K562 (cell line): ENCODE results near the gene INSR. TPM values are rescaled to one million over a fixed set of nuclear protein-coding genes. Genes with fewer than 3 reads are reported as not detected.

Source experiments
- CXXC5 ChIP-seq: fragments of 250-450 bp; sonication (Bioruptor Pico); IDR thresholded peaks from 2 replicates; pipeline ENCODE4 v1.8.0; 2022; ENCODE audit warnings: inconsistent platforms, mild to moderate bottlenecking, moderate library complexity
- HNRNPH1 ChIP-seq: fragments of 200-400 bp; formaldehyde crosslinking; optimal IDR thresholded peaks from 2 replicates; pipeline ENCODE3; 2017; ENCODE audit warnings: low read depth, mild to moderate bottlenecking, low read length, moderate library complexity
- KDM5B ChIP-seq: fragments of 200-600 bp; sonication (generic); IDR thresholded peaks from 2 replicates; pipeline ENCODE4 v1.6.1; 2012; ENCODE audit warnings: low read depth, mild to moderate bottlenecking, moderate library complexity, low read length, control low read depth, inconsistent platforms; ENCODE audit not compliant: insufficient replicate concordance
- MTA3 ChIP-seq: fragments of 450-650 bp; formaldehyde crosslinking; IDR thresholded peaks from 2 replicates; pipeline ENCODE4 v1.6.1; 2017; ENCODE audit warnings: mild to moderate bottlenecking, borderline replicate concordance
- NBN ChIP-seq: fragments of 450-650 bp; IDR thresholded peaks from 2 replicates; pipeline ENCODE4 v1.6.1; 2016; ENCODE audit warnings: low read depth, mild to moderate bottlenecking
- POLR2G ChIP-seq: fragments of 200-400 bp; formaldehyde crosslinking; IDR thresholded peaks from 2 replicates; pipeline ENCODE4 v1.6.1; 2017; ENCODE audit warnings: low read depth, mild to moderate bottlenecking, antibody characterized with exemption, low read length, moderate library complexity
- SUPT5H ChIP-seq: fragments of 450-650 bp; IDR thresholded peaks from 2 replicates; pipeline ENCODE4 v1.6.1; 2016
- TCFL5 ChIP-seq: fragments of 250-450 bp; sonication (Bioruptor Pico); conservative IDR thresholded peaks from 2 replicates; pipeline ENCODE4 v1.6.1; 2021; ENCODE audit warnings: mild to moderate bottlenecking, moderate library complexity, matching md5 sums
- ZBED1 ChIP-seq: IDR thresholded peaks from 2 replicates; pipeline ENCODE4 v1.6.1; 2014
- ZNF184 ChIP-seq: sonication (generic); formaldehyde crosslinking; IDR thresholded peaks from 2 replicates; pipeline ENCODE4 v1.5.0; 2020; ENCODE audit warnings: missing genetic modification reagents
- polyA plus RNA-seq, 8 experiments: library from polyadenylated mRNA; depleted of rRNA in 4 of 8; stranded (reverse) in 5 of 8; unstranded in 3 of 8; fragments of >200 nt; fragmentation: Nextera tagmentation in 2 of 8; fragmentation: Illumina TruSeq in 1 of 8; extraction: Ambion mirVana in 2 of 8; extraction: Trizol in 1 of 8; gene quantifications; 2 replicates each; pipeline versions ENCODE4 v1.2.1 to v1.2.3, GENCODE V29; 2011 to 2014; ENCODE audit warnings: inconsistent platforms in 1 of 8, missing spikeins in 1 of 8
- total RNA-seq, 7 experiments: library from RNA; depleted of rRNA in 6 of 7; stranded (reverse); fragments of >200 nt in 6 of 7; fragmentation: Illumina TruSeq in 2 of 7; extraction: Trizol in 2 of 7; gene quantifications; 2 replicates each; pipeline versions ENCODE4 v1.2.1 to v1.2.3, GENCODE V29; 2011 to 2021; ENCODE audit warnings: low replicate concordance in 1 of 7
- TF ChIP-seq, protein P1 (sequence below): conservative IDR thresholded peaks from 2 replicates; pipeline ENCODE4 v1.6.1; 2011; ENCODE audit warnings: low read depth, mild to moderate bottlenecking, low read length; ENCODE audit not compliant: control insufficient read depth
- TF ChIP-seq, protein P2 (sequence below), 3 experiments: fragments of 200-800 bp in 1 of 3; fragments of 250-450 bp in 1 of 3; fragments of 450-650 bp in 1 of 3; sonication (Bioruptor Pico) in 1 of 3; sonication (Bioruptor generic) in 1 of 3; formaldehyde crosslinking in 1 of 3; IDR thresholded peaks; 2 replicates each; pipeline versions ENCODE4 v1.6.1 to v1.8.0; 2016 to 2022; ENCODE audit warnings: mild to moderate bottlenecking in 2 of 3, missing genetic modification characterization in 2 of 3, missing compliant biosample characterization in 1 of 3, moderate library complexity in 1 of 3
- TF ChIP-seq, protein P3 (sequence below): fragments of 450-650 bp; IDR thresholded peaks from 2 replicates; pipeline ENCODE4 v1.6.1; 2016
- TF ChIP-seq, protein P4 (sequence below): fragments of 250-450 bp; sonication (Bioruptor Pico); IDR thresholded peaks from 2 replicates; pipeline ENCODE4 v1.4.0; 2020

Gene INSR
- total and polyA plus RNA-seq, 9 of the 15 experiments (the other 6 are each of a cell fraction or from before 2014, with no cell fraction given): 0.04 to 0.88 (median 0.41) TPM

DNA sequence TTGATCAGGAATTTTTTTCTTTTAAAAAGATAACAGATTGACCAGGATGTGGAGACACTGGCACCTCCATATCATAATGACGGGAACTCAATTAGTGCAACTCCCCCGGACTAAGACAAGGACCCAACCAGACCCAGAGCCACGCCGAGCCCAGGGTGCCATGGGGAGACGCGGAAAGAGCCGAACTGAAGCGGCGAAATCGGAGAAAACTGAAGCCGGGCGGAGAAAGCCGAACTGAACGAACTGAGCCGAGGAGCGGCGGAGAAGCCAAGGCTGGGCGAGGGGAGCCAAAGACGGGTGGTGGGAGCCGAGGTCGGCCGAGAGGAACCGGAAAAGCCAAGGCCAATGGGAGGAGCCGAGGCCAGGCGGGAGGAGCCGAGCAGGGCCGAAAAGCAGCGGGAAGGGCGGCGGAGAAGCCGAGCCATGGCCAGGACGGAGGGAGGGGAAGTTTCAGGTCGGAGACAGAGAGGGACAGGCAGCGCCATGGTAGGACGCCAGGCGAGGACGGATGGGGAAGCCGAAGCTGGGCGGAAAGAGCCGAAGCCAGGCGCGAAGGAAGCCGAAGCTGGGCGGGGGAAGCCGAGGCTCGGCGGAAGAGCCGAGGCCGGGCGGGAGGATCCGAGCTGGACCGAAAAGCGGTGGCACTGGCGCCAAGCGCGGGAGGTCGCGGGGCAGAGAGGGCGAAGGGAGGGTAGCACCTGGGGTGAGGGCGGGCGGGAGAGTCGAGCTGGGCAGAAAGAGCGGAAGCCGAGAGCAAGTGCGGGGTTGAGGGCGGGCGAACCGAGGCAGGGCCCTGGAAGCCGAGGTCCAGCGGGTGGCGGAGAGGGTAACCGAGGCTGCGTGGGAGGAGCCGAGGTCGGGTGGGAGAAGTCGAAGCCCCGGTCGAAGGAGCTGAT lies 195.3 kb downstream of the INSR start (continued):
- TF ChIP-seq, protein P1, sequence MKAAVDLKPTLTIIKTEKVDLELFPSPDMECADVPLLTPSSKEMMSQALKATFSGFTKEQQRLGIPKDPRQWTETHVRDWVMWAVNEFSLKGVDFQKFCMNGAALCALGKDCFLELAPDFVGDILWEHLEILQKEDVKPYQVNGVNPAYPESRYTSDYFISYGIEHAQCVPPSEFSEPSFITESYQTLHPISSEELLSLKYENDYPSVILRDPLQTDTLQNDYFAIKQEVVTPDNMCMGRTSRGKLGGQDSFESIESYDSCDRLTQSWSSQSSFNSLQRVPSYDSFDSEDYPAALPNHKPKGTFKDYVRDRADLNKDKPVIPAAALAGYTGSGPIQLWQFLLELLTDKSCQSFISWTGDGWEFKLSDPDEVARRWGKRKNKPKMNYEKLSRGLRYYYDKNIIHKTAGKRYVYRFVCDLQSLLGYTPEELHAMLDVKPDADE: 0 out of 2 replicates have a peak, but pooled peaks have one; percentile 37
- TF ChIP-seq CXXC5 (CRISPR knock-in tag) (0 out of 2 replicates have a peak, but pooled peaks have one; percentile 40), MTA3 (peak; percentile 48; the same call in 1 of the 2 replicates), KDM5B (peak; percentile 71), NBN (0 out of 2 replicates have a peak, but pooled peaks have one; percentile 24), ZBED1 (0 out of 2 replicates have a peak, but pooled peaks have one; percentile 52), TCFL5 (CRISPR knock-in tag) (no peak), ZNF184 (no peak), POLR2G (peak; percentile 92), HNRNPH1 (no peak), SUPT5H (peak; percentile 91)
- TF ChIP-seq, protein P2, sequence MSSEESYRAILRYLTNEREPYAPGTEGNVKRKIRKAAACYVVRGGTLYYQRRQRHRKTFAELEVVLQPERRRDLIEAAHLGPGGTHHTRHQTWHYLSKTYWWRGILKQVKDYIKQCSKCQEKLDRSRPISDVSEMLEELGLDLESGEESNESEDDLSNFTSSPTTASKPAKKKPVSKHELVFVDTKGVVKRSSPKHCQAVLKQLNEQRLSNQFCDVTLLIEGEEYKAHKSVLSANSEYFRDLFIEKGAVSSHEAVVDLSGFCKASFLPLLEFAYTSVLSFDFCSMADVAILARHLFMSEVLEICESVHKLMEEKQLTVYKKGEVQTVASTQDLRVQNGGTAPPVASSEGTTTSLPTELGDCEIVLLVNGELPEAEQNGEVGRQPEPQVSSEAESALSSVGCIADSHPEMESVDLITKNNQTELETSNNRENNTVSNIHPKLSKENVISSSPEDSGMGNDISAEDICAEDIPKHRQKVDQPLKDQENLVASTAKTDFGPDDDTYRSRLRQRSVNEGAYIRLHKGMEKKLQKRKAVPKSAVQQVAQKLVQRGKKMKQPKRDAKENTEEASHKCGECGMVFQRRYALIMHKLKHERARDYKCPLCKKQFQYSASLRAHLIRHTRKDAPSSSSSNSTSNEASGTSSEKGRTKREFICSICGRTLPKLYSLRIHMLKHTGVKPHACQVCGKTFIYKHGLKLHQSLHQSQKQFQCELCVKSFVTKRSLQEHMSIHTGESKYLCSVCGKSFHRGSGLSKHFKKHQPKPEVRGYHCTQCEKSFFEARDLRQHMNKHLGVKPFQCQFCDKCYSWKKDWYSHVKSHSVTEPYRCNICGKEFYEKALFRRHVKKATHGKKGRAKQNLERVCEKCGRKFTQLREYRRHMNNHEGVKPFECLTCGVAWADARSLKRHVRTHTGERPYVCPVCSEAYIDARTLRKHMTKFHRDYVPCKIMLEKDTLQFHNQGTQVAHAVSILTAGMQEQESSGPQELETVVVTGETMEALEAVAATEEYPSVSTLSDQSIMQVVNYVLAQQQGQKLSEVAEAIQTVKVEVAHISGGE (CRISPR knock-in tag; IDR thresholded peaks at IDR 0.05): peak in 1 of 3 experiments; percentile 51; a peak in 2 of 6 replicates
- TF ChIP-seq, protein P3, sequence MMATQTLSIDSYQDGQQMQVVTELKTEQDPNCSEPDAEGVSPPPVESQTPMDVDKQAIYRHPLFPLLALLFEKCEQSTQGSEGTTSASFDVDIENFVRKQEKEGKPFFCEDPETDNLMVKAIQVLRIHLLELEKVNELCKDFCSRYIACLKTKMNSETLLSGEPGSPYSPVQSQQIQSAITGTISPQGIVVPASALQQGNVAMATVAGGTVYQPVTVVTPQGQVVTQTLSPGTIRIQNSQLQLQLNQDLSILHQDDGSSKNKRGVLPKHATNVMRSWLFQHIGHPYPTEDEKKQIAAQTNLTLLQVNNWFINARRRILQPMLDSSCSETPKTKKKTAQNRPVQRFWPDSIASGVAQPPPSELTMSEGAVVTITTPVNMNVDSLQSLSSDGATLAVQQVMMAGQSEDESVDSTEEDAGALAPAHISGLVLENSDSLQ: peak; percentile 82
- TF ChIP-seq, protein P4, sequence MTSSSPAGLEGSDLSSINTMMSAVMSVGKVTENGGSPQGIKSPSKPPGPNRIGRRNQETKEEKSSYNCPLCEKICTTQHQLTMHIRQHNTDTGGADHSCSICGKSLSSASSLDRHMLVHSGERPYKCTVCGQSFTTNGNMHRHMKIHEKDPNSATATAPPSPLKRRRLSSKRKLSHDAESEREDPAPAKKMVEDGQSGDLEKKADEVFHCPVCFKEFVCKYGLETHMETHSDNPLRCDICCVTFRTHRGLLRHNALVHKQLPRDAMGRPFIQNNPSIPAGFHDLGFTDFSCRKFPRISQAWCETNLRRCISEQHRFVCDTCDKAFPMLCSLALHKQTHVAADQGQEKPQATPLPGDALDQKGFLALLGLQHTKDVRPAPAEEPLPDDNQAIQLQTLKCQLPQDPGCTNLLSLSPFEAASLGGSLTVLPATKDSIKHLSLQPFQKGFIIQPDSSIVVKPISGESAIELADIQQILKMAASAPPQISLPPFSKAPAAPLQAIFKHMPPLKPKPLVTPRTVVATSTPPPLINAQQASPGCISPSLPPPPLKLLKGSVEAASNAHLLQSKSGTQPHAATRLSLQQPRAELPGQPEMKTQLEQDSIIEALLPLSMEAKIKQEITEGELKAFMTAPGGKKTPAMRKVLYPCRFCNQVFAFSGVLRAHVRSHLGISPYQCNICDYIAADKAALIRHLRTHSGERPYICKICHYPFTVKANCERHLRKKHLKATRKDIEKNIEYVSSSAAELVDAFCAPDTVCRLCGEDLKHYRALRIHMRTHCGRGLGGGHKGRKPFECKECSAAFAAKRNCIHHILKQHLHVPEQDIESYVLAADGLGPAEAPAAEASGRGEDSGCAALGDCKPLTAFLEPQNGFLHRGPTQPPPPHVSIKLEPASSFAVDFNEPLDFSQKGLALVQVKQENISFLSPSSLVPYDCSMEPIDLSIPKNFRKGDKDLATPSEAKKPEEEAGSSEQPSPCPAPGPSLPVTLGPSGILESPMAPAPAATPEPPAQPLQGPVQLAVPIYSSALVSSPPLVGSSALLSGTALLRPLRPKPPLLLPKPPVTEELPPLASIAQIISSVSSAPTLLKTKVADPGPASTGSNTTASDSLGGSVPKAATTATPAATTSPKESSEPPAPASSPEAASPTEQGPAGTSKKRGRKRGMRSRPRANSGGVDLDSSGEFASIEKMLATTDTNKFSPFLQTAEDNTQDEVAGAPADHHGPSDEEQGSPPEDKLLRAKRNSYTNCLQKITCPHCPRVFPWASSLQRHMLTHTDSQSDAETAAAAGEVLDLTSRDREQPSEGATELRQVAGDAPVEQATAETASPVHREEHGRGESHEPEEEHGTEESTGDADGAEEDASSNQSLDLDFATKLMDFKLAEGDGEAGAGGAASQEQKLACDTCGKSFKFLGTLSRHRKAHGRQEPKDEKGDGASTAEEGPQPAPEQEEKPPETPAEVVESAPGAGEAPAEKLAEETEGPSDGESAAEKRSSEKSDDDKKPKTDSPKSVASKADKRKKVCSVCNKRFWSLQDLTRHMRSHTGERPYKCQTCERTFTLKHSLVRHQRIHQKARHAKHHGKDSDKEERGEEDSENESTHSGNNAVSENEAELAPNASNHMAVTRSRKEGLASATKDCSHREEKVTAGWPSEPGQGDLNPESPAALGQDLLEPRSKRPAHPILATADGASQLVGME (CRISPR knock-in tag): no peak
